SHP77 (cell line): ENCODE results near the gene PCDH19.
A peak's percentile ranks its signal among the peaks of the same experiment; 100 is the strongest.
"Not testable (repeated sequence)": the region's sequence is repeated elsewhere in the genome, so short reads cannot be mapped to it uniquely, and the experiment has no call there.

Source experiments
- DNase-seq, 2 experiments: peaks; one replicate each; lab custom pipeline; 2025; lab: John Stamatoyannopoulos, UW

Gene PCDH19

GRCh38 chrX:100409610-100410590, at the start of gene PCDH19:
Gene PCDH19 (minus strand): TSS chrX:100410273. CDS start chrX:100408597, 1,676 bp downstream.
- DNase-seq: no peak

GRCh38 chrX:100449696-100450608, 39.9 kb upstream of the PCDH19 start:
- DNase-seq: peak in 1 of 2 experiments; percentile 0

GRCh38 chrX:100447655-100448397, 37.8 kb upstream of the PCDH19 start:
- no peak for DNase-seq

- DNase-seq: no peak
Observed at GRCh38 chrX:100445593-100445992, 35.5 kb upstream of the PCDH19 start.

- not testable (repeated sequence) for DNase-seq
Observed at GRCh38 chrX:100441321-100441720, 31.2 kb upstream of the PCDH19 start.

GRCh38 chrX:100440006-100440405, 29.9 kb upstream of the PCDH19 start:
- DNase-seq: no peak

GRCh38 chrX:100435726-100436125, 25.7 kb upstream of the PCDH19 start:
- DNase-seq: no peak

- no peak for DNase-seq
Observed at GRCh38 chrX:100424012-100424411, 13.9 kb upstream of the PCDH19 start.

- DNase-seq: no peak
Observed at GRCh38 chrX:100418556-100418955, 8.5 kb upstream of the PCDH19 start.

- DNase-seq: no peak
Observed at GRCh38 chrX:100417681-100418080, 7.6 kb upstream of the PCDH19 start.

GRCh38 chrX:100413229-100413628, 3.2 kb upstream of the PCDH19 start:
- DNase-seq: peak in 1 of 2 experiments; percentile 11

GRCh38 chrX:100411802-100412715, 2.0 kb upstream of the PCDH19 start:
- no peak for DNase-seq

GRCh38 chrX:100410901-100411801, 1.1 kb upstream of the PCDH19 start:
- no peak for DNase-seq

- DNase-seq: no peak
Observed at GRCh38 chrX:100408713-100409609, 1.1 kb downstream of the PCDH19 start.

GRCh38 chrX:100407784-100408712, 2.0 kb downstream of the PCDH19 start:
- DNase-seq: no peak

- no peak for DNase-seq
Observed at GRCh38 chrX:100407147-100407783, 2.8 kb downstream of the PCDH19 start.

- DNase-seq: no peak
Observed at GRCh38 chrX:100405424-100405823, 4.6 kb downstream of the PCDH19 start.
